GM19193 (cell line): Measurements from ENCODE around the gene MTPN.

Experiments used
- POLR2A ChIP-seq: IDR thresholded peaks from 4 replicates; pipeline ENCODE4 v1.6.1; 2011; ENCODE audit not compliant: insufficient read depth, insufficient read length; ENCODE audit errors: extremely low read depth

Gene MTPN

GRCh38 chr7:135946289-135947055 lies 30.7 kb downstream of the MTPN start:
- TF ChIP-seq POLR2A, result no peak

- TF ChIP-seq POLR2A, result no peak
Measured at GRCh38 chr7:135944753-135945152, 32.4 kb downstream of the MTPN start.

- TF ChIP-seq POLR2A, result no peak
Measured at GRCh38 chr7:135943134-135943879, 33.9 kb downstream of the MTPN start.

- no peak for TF ChIP-seq POLR2A
Measured at GRCh38 chr7:135942614-135943013, 34.5 kb downstream of the MTPN start.

- no peak for TF ChIP-seq POLR2A
Measured at GRCh38 chr7:135940077-135941075, 36.8 kb downstream of the MTPN start.

GRCh38 chr7:135939261-135939812 lies 37.8 kb downstream of the MTPN start:
- TF ChIP-seq POLR2A, result no peak

- no peak for TF ChIP-seq POLR2A
Measured at GRCh38 chr7:135938563-135938962, 38.6 kb downstream of the MTPN start.

- no peak for TF ChIP-seq POLR2A
Measured at GRCh38 chr7:135938086-135938485, 39.1 kb downstream of the MTPN start.

- no peak for TF ChIP-seq POLR2A
Measured at GRCh38 chr7:135936497-135937217, 40.5 kb downstream of the MTPN start.

GRCh38 chr7:135934651-135935050 lies 42.5 kb downstream of the MTPN start:
- no peak for TF ChIP-seq POLR2A

- no peak for TF ChIP-seq POLR2A
Measured at GRCh38 chr7:135933509-135934188, 43.5 kb downstream of the MTPN start.

GRCh38 chr7:135932131-135932530 lies 45.0 kb downstream of the MTPN start:
- TF ChIP-seq POLR2A, result no peak
